ENCODE measurements around the gene NMT2. TPM values are rescaled to one million over a fixed set of nuclear protein-coding genes. Genes with fewer than 3 reads are reported as not detected.

NMT2 gene
- polyA plus RNA-seq, 3 donors = 0.35 to 1.1 (median 0.36) TPM

DNA sequence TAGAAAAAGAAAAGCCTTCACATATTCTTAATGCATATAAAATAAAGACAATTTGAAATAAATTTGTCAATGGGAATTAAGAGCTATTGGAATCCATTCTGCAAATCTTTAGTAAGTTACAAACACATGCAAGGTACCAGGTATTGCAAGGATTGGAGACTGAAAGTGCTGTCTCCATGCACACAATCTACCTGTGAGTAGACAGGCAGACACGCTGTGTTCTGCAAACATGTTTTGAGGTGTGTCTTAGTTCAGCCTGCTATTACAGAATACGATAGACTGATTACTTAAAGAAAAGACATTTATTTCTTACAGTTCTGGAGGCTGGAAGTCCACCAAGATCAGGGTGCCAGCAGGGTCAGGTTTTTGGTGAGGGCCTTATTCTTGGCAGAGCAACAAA, 10.0 kb downstream of the NMT2 start:
- Mint-ChIP-seq H3K36me3 (no peaks in the 10 kb centered on the region), H3K4me3 (no peak overlapping the region), H3K27ac (no peak overlapping the region), H3K4me1 (peaks cover 3% of the 10 kb centered on the region), H3K9me3 (peaks cover 0 to 14% (median 1%) of the 10 kb centered on the region in 7 donors), H3K27me3 (ENCODE audit: low read depth in 3 of 3) (peaks cover 2 to 6% (median 3%) of the 10 kb centered on the region in 3 donors)
- H2AFZ ChIP-seq (ENCODE audit: insufficient read depth, low read depth, low read length, poor library complexity, severe bottlenecking) = no peak overlapping the region
- TF ChIP-seq, protein P1, sequence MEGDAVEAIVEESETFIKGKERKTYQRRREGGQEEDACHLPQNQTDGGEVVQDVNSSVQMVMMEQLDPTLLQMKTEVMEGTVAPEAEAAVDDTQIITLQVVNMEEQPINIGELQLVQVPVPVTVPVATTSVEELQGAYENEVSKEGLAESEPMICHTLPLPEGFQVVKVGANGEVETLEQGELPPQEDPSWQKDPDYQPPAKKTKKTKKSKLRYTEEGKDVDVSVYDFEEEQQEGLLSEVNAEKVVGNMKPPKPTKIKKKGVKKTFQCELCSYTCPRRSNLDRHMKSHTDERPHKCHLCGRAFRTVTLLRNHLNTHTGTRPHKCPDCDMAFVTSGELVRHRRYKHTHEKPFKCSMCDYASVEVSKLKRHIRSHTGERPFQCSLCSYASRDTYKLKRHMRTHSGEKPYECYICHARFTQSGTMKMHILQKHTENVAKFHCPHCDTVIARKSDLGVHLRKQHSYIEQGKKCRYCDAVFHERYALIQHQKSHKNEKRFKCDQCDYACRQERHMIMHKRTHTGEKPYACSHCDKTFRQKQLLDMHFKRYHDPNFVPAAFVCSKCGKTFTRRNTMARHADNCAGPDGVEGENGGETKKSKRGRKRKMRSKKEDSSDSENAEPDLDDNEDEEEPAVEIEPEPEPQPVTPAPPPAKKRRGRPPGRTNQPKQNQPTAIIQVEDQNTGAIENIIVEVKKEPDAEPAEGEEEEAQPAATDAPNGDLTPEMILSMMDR (IDR thresholded peaks at IDR 0.05) = no peak
- H3K4me1 ChIP-seq (ENCODE audit: control insufficient read depth in 1 of 2, insufficient read depth in 2 of 2, low read length in 2 of 2) = no peaks in the 10 kb centered on the region
- H4K20me1 ChIP-seq (ENCODE audit: insufficient read depth, low read length) = no peaks in the 10 kb centered on the region
- no peak overlapping the region for H3K9ac ChIP-seq (ENCODE audit: insufficient read depth, low read length, poor library complexity, severe bottlenecking)
- no peaks in the 10 kb centered on the region for H3K79me2 ChIP-seq (ENCODE audit: insufficient read depth, low read length)
- no peaks in the 10 kb centered on the region for H3K36me3 ChIP-seq (replicated peaks in 1 of 2; ENCODE audit: control insufficient read depth in 1 of 2, insufficient read depth in 2 of 2, low read length in 2 of 2)
- peaks cover 0 to 2% of the 10 kb centered on the region in 2 donors for H3K9me3 ChIP-seq (replicated peaks in 1 of 2; ENCODE audit: control insufficient read depth in 1 of 2, insufficient read depth in 1 of 2, low read length in 2 of 2)
- no peak for DNase-seq
- no peaks in the 10 kb centered on the region for H3K27me3 ChIP-seq (ENCODE audit: control insufficient read depth in 2 of 2, insufficient read depth in 2 of 2, low read length in 2 of 2)
- intact Hi-C loops (cut with micrococcal nuclease) = no loop called here
- no peak overlapping the region for H3K27ac ChIP-seq (ENCODE audit: low read depth in 1 of 2, low read length in 2 of 2)
- no peak overlapping the region for H3K4me2 ChIP-seq (replicated peaks; ENCODE audit: extremely low read depth, low read length, poor library complexity, severe bottlenecking)
- H3K4me3 ChIP-seq (replicated peaks in 1 of 3; ENCODE audit: low read depth in 2 of 3, low read length in 3 of 3) = no peak overlapping the region
- no CpG with 5 or more reads among the region's 2 CpGs for WGBS (ENCODE audit: insufficient coverage)

DNA sequence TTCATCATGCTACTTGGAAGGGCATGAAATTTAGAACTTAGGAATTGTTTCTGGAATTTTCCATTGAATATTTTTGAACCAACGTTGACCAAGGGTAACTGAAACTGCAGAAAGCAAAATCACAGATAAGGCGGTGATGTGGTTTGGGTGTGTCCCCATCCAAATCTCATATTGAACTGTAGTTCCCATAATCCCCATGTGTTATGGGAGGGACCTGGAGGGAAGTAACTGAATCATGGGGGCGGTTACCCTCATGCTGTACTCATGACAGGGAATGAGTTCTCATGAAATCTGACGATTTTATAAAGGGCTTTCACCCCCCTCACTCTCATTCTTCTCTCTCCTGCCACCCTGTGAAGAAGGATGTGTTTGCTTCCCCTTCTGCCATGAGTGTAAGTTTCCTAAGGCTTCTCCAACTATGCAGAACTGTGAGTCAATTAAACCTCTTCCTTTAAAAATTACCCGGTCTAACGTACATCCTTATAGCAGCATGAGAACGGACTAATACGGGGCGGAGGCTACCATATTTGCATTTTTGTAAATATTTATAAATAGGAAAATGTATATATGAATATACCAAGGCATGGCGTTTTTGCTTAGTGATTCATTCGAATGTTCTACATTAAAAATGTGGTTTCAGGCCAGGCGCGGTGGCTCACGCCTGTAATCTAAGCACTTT, 12.4 kb downstream of the NMT2 start:
- H3K27ac ChIP-seq (ENCODE audit: low read depth in 1 of 2, low read length in 2 of 2) = no peak overlapping the region
- DNase-seq = no peak
- H3K4me1 ChIP-seq (ENCODE audit: control insufficient read depth in 1 of 2, insufficient read depth in 2 of 2, low read length in 2 of 2) = no peaks in the 10 kb centered on the region
- peaks cover 0 to 14% (median 1%) of the 10 kb centered on the region in 7 donors for H3K9me3 Mint-ChIP-seq
- H2AFZ ChIP-seq (ENCODE audit: insufficient read depth, low read depth, low read length, poor library complexity, severe bottlenecking) = no peak overlapping the region
- H3K79me2 ChIP-seq (ENCODE audit: insufficient read depth, low read length) = no peaks in the 10 kb centered on the region
- H3K4me2 ChIP-seq (replicated peaks; ENCODE audit: extremely low read depth, low read length, poor library complexity, severe bottlenecking) = no peak overlapping the region
- H3K9me3 ChIP-seq (replicated peaks in 1 of 2; ENCODE audit: control insufficient read depth in 1 of 2, insufficient read depth in 1 of 2, low read length in 2 of 2) = peaks cover 0 to 2% of the 10 kb centered on the region in 2 donors
- H3K27ac Mint-ChIP-seq = no peak overlapping the region
- H3K4me3 ChIP-seq (replicated peaks in 1 of 3; ENCODE audit: low read depth in 2 of 3, low read length in 3 of 3) = no peak overlapping the region
- no peak overlapping the region for H3K9ac ChIP-seq (ENCODE audit: insufficient read depth, low read length, poor library complexity, severe bottlenecking)
- intact Hi-C loops (cut with micrococcal nuclease) = no loop called here
- H3K4me1 Mint-ChIP-seq = no peaks in the 10 kb centered on the region
- 95% methylated on average over 4 of the region's 14 CpGs for WGBS (ENCODE audit: insufficient coverage)
- H3K36me3 Mint-ChIP-seq = no peaks in the 10 kb centered on the region
- H3K27me3 ChIP-seq (ENCODE audit: control insufficient read depth in 2 of 2, insufficient read depth in 2 of 2, low read length in 2 of 2) = no peaks in the 10 kb centered on the region
- no peaks in the 10 kb centered on the region for H4K20me1 ChIP-seq (ENCODE audit: insufficient read depth, low read length)
- no peaks in the 10 kb centered on the region for H3K36me3 ChIP-seq (replicated peaks in 1 of 2; ENCODE audit: control insufficient read depth in 1 of 2, insufficient read depth in 2 of 2, low read length in 2 of 2)
- TF ChIP-seq, protein P1 (IDR thresholded peaks at IDR 0.05) = no peak
- peaks cover 0 to 5% (median 3%) of the 10 kb centered on the region in 3 donors for H3K27me3 Mint-ChIP-seq (ENCODE audit: low read depth in 3 of 3)
- H3K4me3 Mint-ChIP-seq = no peak overlapping the region
